Measurements from ENCODE around the gene PAQR5.
A peak's percentile ranks its signal among the peaks of the same experiment; 100 is the strongest.

The PAQR5 gene

GRCh38 chr15:69391046-69391757 is 92.5 kb downstream of the PAQR5 start:
- DNase-seq: no peak

- DNase-seq: no peak
Measured at GRCh38 chr15:69392352-69392751, 93.6 kb downstream of the PAQR5 start.

GRCh38 chr15:69393831-69394491 is 95.2 kb downstream of the PAQR5 start:
- DNase-seq: no peak

- DNase-seq: peak; percentile 6 to 90 (median 67)
Measured at GRCh38 chr15:69394556-69395282, 96.0 kb downstream of the PAQR5 start.

GRCh38 chr15:69395460-69395859 is 96.7 kb downstream of the PAQR5 start:
- DNase-seq: no peak

- DNase-seq: no peak
Measured at GRCh38 chr15:69395991-69396390, 97.3 kb downstream of the PAQR5 start.

- DNase-seq: no peak
Measured at GRCh38 chr15:69398491-69398891, 99.8 kb downstream of the PAQR5 start.

GRCh38 chr15:69400850-69401249 is 102.1 kb downstream of the PAQR5 start:
- DNase-seq: no peak

GRCh38 chr15:69402816-69403215 is 104.1 kb downstream of the PAQR5 start:
- no peak for DNase-seq

- no peak for DNase-seq
Measured at GRCh38 chr15:69403594-69403993, 104.9 kb downstream of the PAQR5 start.

GRCh38 chr15:69405110-69405509 is 106.4 kb downstream of the PAQR5 start:
- no peak for DNase-seq

- DNase-seq: no peak
Measured at GRCh38 chr15:69407719-69408400, 109.1 kb downstream of the PAQR5 start.

- DNase-seq: no peak
Measured at GRCh38 chr15:69408841-69409240, 110.1 kb downstream of the PAQR5 start.

- DNase-seq: peak in 8 of 51 donors; percentile 6 to 29 (median 16)
Measured at GRCh38 chr15:69410248-69410874, 111.6 kb downstream of the PAQR5 start.

GRCh38 chr15:69412274-69412673 is 113.6 kb downstream of the PAQR5 start:
- no peak for DNase-seq

- no peak for DNase-seq
Measured at GRCh38 chr15:69412701-69413100, 114.0 kb downstream of the PAQR5 start.

GRCh38 chr15:69413822-69414700 is 115.3 kb downstream of the PAQR5 start, which contains the start of gene KIF23:
Gene KIF23, plus strand, starts transcription at chr15:69414349. Its CDS starts 117 bp downstream, at chr15:69414466.
- DNase-seq: peak in 49 of 51 donors; percentile 6 to 93 (median 71)

GRCh38 chr15:69414701-69415167 is 116.0 kb downstream of the PAQR5 start:
- no peak for DNase-seq

GRCh38 chr15:69415381-69415780 is 116.7 kb downstream of the PAQR5 start:
- DNase-seq: no peak

GRCh38 chr15:69417581-69417980 is 118.9 kb downstream of the PAQR5 start:
- DNase-seq: no peak

All from hypothalamus (tissue), 51 donors.